Measurements from ENCODE around the gene ZBTB18.

DNA sequence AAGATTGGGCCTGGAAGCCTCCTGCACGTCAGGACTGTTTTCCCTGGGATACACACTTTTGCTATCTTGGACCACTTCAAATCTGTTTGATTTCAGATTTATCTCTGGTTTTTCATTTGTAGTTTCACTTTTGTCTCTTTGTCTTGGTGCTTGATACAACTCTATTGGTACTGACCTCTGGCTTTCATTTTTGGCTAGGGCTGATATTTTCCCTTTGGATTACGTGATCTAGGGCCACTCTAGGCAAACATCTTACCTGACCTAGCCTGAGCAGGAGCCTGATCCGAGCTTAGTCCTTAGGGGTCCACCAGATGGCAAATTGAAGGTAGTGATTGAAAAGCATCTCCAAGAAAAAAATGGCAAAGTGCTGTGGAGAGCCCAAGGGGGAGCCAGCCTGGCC lies 39.6 kb downstream of the ZBTB18 start:
- TF ChIP-seq, protein P1, sequence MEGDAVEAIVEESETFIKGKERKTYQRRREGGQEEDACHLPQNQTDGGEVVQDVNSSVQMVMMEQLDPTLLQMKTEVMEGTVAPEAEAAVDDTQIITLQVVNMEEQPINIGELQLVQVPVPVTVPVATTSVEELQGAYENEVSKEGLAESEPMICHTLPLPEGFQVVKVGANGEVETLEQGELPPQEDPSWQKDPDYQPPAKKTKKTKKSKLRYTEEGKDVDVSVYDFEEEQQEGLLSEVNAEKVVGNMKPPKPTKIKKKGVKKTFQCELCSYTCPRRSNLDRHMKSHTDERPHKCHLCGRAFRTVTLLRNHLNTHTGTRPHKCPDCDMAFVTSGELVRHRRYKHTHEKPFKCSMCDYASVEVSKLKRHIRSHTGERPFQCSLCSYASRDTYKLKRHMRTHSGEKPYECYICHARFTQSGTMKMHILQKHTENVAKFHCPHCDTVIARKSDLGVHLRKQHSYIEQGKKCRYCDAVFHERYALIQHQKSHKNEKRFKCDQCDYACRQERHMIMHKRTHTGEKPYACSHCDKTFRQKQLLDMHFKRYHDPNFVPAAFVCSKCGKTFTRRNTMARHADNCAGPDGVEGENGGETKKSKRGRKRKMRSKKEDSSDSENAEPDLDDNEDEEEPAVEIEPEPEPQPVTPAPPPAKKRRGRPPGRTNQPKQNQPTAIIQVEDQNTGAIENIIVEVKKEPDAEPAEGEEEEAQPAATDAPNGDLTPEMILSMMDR (IDR thresholded peaks at IDR 0.05), result no peak
- no peak for TF ChIP-seq EP300 (IDR thresholded peaks at IDR 0.05)
- no peak for TF ChIP-seq KDM5A (IDR thresholded peaks at IDR 0.05)
- no peak for TF ChIP-seq RFX5 (IDR thresholded peaks at IDR 0.05)
- no peak for TF ChIP-seq CBX2 (IDR thresholded peaks at IDR 0.05; ENCODE audit: borderline replicate concordance, low read depth)
- TF ChIP-seq EHMT2 (IDR thresholded peaks at IDR 0.05; ENCODE audit: low read depth), result no peak
- no peak for TF ChIP-seq ESRRA (IDR thresholded peaks at IDR 0.05; ENCODE audit: borderline replicate concordance, low read length)
- TF ChIP-seq POLR2A (IDR thresholded peaks at IDR 0.05; ENCODE audit: low read length), result no peak
- no peak for TF ChIP-seq MAZ (IDR thresholded peaks at IDR 0.05; ENCODE audit: borderline replicate concordance, low read depth, low read length)
- no peak for TF ChIP-seq CEBPB (IDR thresholded peaks at IDR 0.05)
- TF ChIP-seq, protein P2, sequence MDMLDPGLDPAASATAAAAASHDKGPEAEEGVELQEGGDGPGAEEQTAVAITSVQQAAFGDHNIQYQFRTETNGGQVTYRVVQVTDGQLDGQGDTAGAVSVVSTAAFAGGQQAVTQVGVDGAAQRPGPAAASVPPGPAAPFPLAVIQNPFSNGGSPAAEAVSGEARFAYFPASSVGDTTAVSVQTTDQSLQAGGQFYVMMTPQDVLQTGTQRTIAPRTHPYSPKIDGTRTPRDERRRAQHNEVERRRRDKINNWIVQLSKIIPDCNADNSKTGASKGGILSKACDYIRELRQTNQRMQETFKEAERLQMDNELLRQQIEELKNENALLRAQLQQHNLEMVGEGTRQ (IDR thresholded peaks at IDR 0.05), result no peak
